Measurements from ENCODE around the gene KIF1A. TPM values are rescaled to one million over a fixed set of nuclear protein-coding genes. Genes with fewer than 3 reads are reported as not detected.
"Not testable (repeated sequence)": the region's sequence is repeated elsewhere in the genome, so short reads cannot be mapped to it uniquely, and the experiment has no call there.

Gene KIF1A
- total and polyA plus RNA-seq, 2 experiments from 2014 or later = 16.1 to 16.5 TPM

- 91% methylated on average over 17 of the region's 20 CpGs for WGBS (ENCODE audit: low lambda C conversion rate, missing lambda C conversion rate)
- Histone ChIP-seq H3K9me3 (ENCODE audit: low read depth) (no peaks in the 10 kb centered on the region), H3K36me3 (replicated peaks; ENCODE audit: insufficient read depth, low read depth) (no peaks in the 10 kb centered on the region), H3K4me2 (peak overlapping the region; percentile 35), H3K9me2 (replicated peaks; ENCODE audit: insufficient read depth) (no peaks in the 10 kb centered on the region), H3K4me3 (no peak overlapping the region), H3K27me3 (no peaks in the 10 kb centered on the region), H3K79me2 (no peaks in the 10 kb centered on the region), H3K4me1 (ENCODE audit: insufficient read depth) (peaks cover 11% of the 10 kb centered on the region), H3K27ac (peak overlapping the region; percentile 37), H2AFZ (no peak overlapping the region), H4K20me1 (ENCODE audit: insufficient read depth, poor library complexity, severe bottlenecking) (no peaks in the 10 kb centered on the region)
- no peak for DNase-seq (ENCODE audit: low spot score)
- TF ChIP-seq EZH2phosphoT487 (IDR thresholded peaks at IDR 0.05; ENCODE audit: low read depth, severe bottlenecking, unreplicated experiment) = no peak
- TF ChIP-seq EZH2 (IDR thresholded peaks at IDR 0.05; ENCODE audit: borderline replicate concordance) = no peak
- TF ChIP-seq CTCF (IDR thresholded peaks at IDR 0.05; ENCODE audit: poor library complexity) = no peak
Observed at GRCh38 chr2:240687045-240687740, 132.8 kb downstream of the KIF1A start.

GRCh38 chr2:240686460-240686859 lies 133.6 kb downstream of the KIF1A start:
- no peak overlapping the region for H2AFZ ChIP-seq
- no peaks in the 10 kb centered on the region for H3K9me3 ChIP-seq (ENCODE audit: low read depth)
- H3K36me3 ChIP-seq (replicated peaks; ENCODE audit: insufficient read depth, low read depth) = no peaks in the 10 kb centered on the region
- TF ChIP-seq EZH2phosphoT487 (IDR thresholded peaks at IDR 0.05; ENCODE audit: low read depth, severe bottlenecking, unreplicated experiment) (no peak), CTCF (IDR thresholded peaks at IDR 0.05; ENCODE audit: poor library complexity) (no peak), EZH2 (IDR thresholded peaks at IDR 0.05; ENCODE audit: borderline replicate concordance) (no peak)
- H3K27ac ChIP-seq = peak overlapping the region; percentile 37
- H4K20me1 ChIP-seq (ENCODE audit: insufficient read depth, poor library complexity, severe bottlenecking) = no peaks in the 10 kb centered on the region
- H3K4me2 ChIP-seq = peak overlapping the region; percentile 35
- 71% methylated on average over 6 of the region's 6 CpGs for WGBS (ENCODE audit: low lambda C conversion rate, missing lambda C conversion rate)
- H3K4me3 ChIP-seq = no peak overlapping the region
- peaks cover 11% of the 10 kb centered on the region for H3K4me1 ChIP-seq (ENCODE audit: insufficient read depth)
- no peak for DNase-seq (ENCODE audit: low spot score)
- no peaks in the 10 kb centered on the region for H3K27me3 ChIP-seq
- H3K79me2 ChIP-seq = no peaks in the 10 kb centered on the region
- no peaks in the 10 kb centered on the region for H3K9me2 ChIP-seq (replicated peaks; ENCODE audit: insufficient read depth)

- Histone ChIP-seq H3K27ac (peak overlapping the region; percentile 62), H3K79me2 (no peaks in the 10 kb centered on the region), H3K9me3 (ENCODE audit: low read depth) (no peaks in the 10 kb centered on the region), H4K20me1 (ENCODE audit: insufficient read depth, poor library complexity, severe bottlenecking) (no peaks in the 10 kb centered on the region), H3K4me1 (ENCODE audit: insufficient read depth) (peaks cover 11% of the 10 kb centered on the region), H3K4me2 (peak overlapping the region; percentile 35), H3K4me3 (no peak overlapping the region), H3K9me2 (replicated peaks; ENCODE audit: insufficient read depth) (no peaks in the 10 kb centered on the region), H3K36me3 (replicated peaks; ENCODE audit: insufficient read depth, low read depth) (no peaks in the 10 kb centered on the region), H2AFZ (no peak overlapping the region), H3K27me3 (no peaks in the 10 kb centered on the region)
- DNase-seq (ENCODE audit: low spot score) = peak; percentile 75
- TF ChIP-seq EZH2 (IDR thresholded peaks at IDR 0.05; ENCODE audit: borderline replicate concordance) (no peak), CTCF (IDR thresholded peaks at IDR 0.05; ENCODE audit: poor library complexity) (no peak), EZH2phosphoT487 (IDR thresholded peaks at IDR 0.05; ENCODE audit: low read depth, severe bottlenecking, unreplicated experiment) (no peak)
- 44% methylated on average over 10 of the region's 10 CpGs for WGBS (ENCODE audit: low lambda C conversion rate, missing lambda C conversion rate)
Observed at GRCh38 chr2:240685771-240686371, 134.1 kb downstream of the KIF1A start.

GRCh38 chr2:240683980-240684728 lies 135.9 kb downstream of the KIF1A start:
- not testable (repeated sequence) for H3K79me2 ChIP-seq; H4K20me1 ChIP-seq (ENCODE audit: insufficient read depth, poor library complexity, severe bottlenecking); H3K4me3 ChIP-seq; H3K4me2 ChIP-seq; H3K27ac ChIP-seq; DNase-seq (ENCODE audit: low spot score); H3K27me3 ChIP-seq; H3K36me3 ChIP-seq (replicated peaks; ENCODE audit: insufficient read depth, low read depth); H2AFZ ChIP-seq; H3K9me2 ChIP-seq (replicated peaks; ENCODE audit: insufficient read depth); H3K9me3 ChIP-seq (ENCODE audit: low read depth)
- WGBS (ENCODE audit: low lambda C conversion rate, missing lambda C conversion rate) = 81% methylated on average over 13 of the region's 15 CpGs
- peaks cover 11% of the 10 kb centered on the region for H3K4me1 ChIP-seq (ENCODE audit: insufficient read depth)

- H3K27me3 ChIP-seq; H3K36me3 ChIP-seq (replicated peaks; ENCODE audit: insufficient read depth, low read depth); H2AFZ ChIP-seq; H3K4me3 ChIP-seq; H3K9me2 ChIP-seq (replicated peaks; ENCODE audit: insufficient read depth); H4K20me1 ChIP-seq (ENCODE audit: insufficient read depth, poor library complexity, severe bottlenecking); H3K9me3 ChIP-seq (ENCODE audit: low read depth); DNase-seq (ENCODE audit: low spot score); H3K79me2 ChIP-seq; H3K4me2 ChIP-seq; H3K27ac ChIP-seq: not testable (repeated sequence)
- H3K4me1 ChIP-seq (ENCODE audit: insufficient read depth) = peaks cover 11% of the 10 kb centered on the region
- 89% methylated on average over 2 of the region's 15 CpGs for WGBS (ENCODE audit: low lambda C conversion rate, missing lambda C conversion rate)
Observed at GRCh38 chr2:240683329-240683979, 136.6 kb downstream of the KIF1A start.

Measured in hepatocyte (in vitro differentiated cells).